H9 (cell line): Measurements from ENCODE around the gene SLC17A3. TPM values are rescaled to one million over a fixed set of nuclear protein-coding genes. Genes with fewer than 3 reads are reported as not detected.

Source experiments
- DNase-seq: peaks from one replicate; pipeline ENCODE4 v3.0.0-alpha.2; 2017
- H2AFZ ChIP-seq: one replicate; pipeline ENCODE4 v1.6.1; 2013; ENCODE audit warnings: mild to moderate bottlenecking, low read length, control low read depth, moderate library complexity
- H2AK5ac ChIP-seq: 2 replicates; pipeline ENCODE4 v1.6.1; 2013; ENCODE audit warnings: low read length, control low read depth, mixed read lengths; ENCODE audit not compliant: insufficient read length
- H2BK120ac ChIP-seq: one replicate; pipeline ENCODE4 v1.6.1; 2013; ENCODE audit warnings: low read depth, mild to moderate bottlenecking, low read length, control low read depth, inconsistent platforms; ENCODE audit not compliant: poor library complexity, severe bottlenecking
- H2BK12ac ChIP-seq: 2 replicates; pipeline ENCODE4 v1.6.1; 2013; ENCODE audit warnings: low read length, control low read depth, mixed read lengths, low read depth; ENCODE audit not compliant: insufficient read length
- H2BK15ac ChIP-seq: 2 replicates; pipeline ENCODE4 v1.6.1; 2013; ENCODE audit warnings: low read depth, low read length, control low read depth
- H2BK20ac ChIP-seq: one replicate; pipeline ENCODE4 v1.6.1; 2013; ENCODE audit warnings: low read depth, mild to moderate bottlenecking, low read length, control low read depth, inconsistent platforms; ENCODE audit not compliant: poor library complexity, severe bottlenecking
- H2BK5ac ChIP-seq: 2 replicates; pipeline ENCODE4 v1.6.1; 2013; ENCODE audit warnings: low read length, control low read depth, mixed read lengths; ENCODE audit not compliant: insufficient read length
- H3K14ac ChIP-seq: 2 replicates; pipeline ENCODE4 v1.6.1; 2013; ENCODE audit warnings: low read length, control low read depth; ENCODE audit not compliant: insufficient read depth
- H3K18ac ChIP-seq: 2 replicates; pipeline ENCODE4 v1.6.1; 2013; ENCODE audit warnings: low read depth, mild to moderate bottlenecking, mixed read lengths, low read length, control low read depth; ENCODE audit not compliant: insufficient read length
- H3K23ac ChIP-seq: 2 replicates; pipeline ENCODE4 v1.6.1; 2013; ENCODE audit warnings: low read length, control low read depth, mixed read lengths, low read depth; ENCODE audit not compliant: insufficient read length
- H3K23me2 ChIP-seq: 2 replicates; pipeline ENCODE4 v1.6.1; 2013; ENCODE audit warnings: low read depth, mild to moderate bottlenecking, mixed read lengths, low read length, control low read depth; ENCODE audit not compliant: insufficient read length, poor library complexity, severe bottlenecking
- H3K27ac ChIP-seq: 2 replicates; pipeline ENCODE4 v1.5.1; 2013; ENCODE audit warnings: low read length, control low read depth, mixed read lengths, low read depth; ENCODE audit not compliant: insufficient read length
- H3K27me3 ChIP-seq: 2 replicates; pipeline ENCODE4 v1.6.1; 2013; ENCODE audit warnings: low read length, control low read depth, inconsistent platforms; ENCODE audit not compliant: insufficient read depth
- H3K4ac ChIP-seq: 2 replicates; pipeline ENCODE4 v1.6.1; 2013; ENCODE audit warnings: low read depth, mild to moderate bottlenecking, control low read depth, inconsistent platforms, low read length, moderate library complexity
- H3K4me1 ChIP-seq: 2 replicates; pipeline ENCODE4 v1.6.1; 2013; ENCODE audit warnings: low read length, control low read depth, inconsistent platforms; ENCODE audit not compliant: insufficient read depth
- H3K4me2 ChIP-seq: 2 replicates; pipeline ENCODE4 v1.6.1; 2013; ENCODE audit warnings: low read length, control low read depth, mixed read lengths; ENCODE audit not compliant: insufficient read length, insufficient read depth
- H3K56ac ChIP-seq: 2 replicates; pipeline ENCODE4 v1.6.1; 2013; ENCODE audit warnings: low read depth, mild to moderate bottlenecking, mixed read lengths, low read length, control low read depth; ENCODE audit not compliant: insufficient read length
- H3K79me1 ChIP-seq: 2 replicates; pipeline ENCODE4 v1.6.1; 2013; ENCODE audit warnings: low read depth, mild to moderate bottlenecking, moderate library complexity, low read length, control low read depth, inconsistent platforms; ENCODE audit not compliant: insufficient read depth, poor library complexity, severe bottlenecking
- H3K79me2 ChIP-seq: 2 replicates; pipeline ENCODE4 v1.6.1; 2013; ENCODE audit warnings: low read length, control low read depth, inconsistent platforms; ENCODE audit not compliant: insufficient read depth
- H3K9ac ChIP-seq: 2 replicates; pipeline ENCODE4 v1.6.1; 2013; ENCODE audit warnings: low read length, control low read depth, mixed read lengths; ENCODE audit not compliant: insufficient read length; ENCODE audit errors: extremely low read depth
- H3K9me3 ChIP-seq: one replicate; pipeline ENCODE4 v1.6.1; 2013; ENCODE audit warnings: low read depth, low read length, inconsistent platforms; ENCODE audit not compliant: control insufficient read depth
- H3T11ph ChIP-seq: one replicate; pipeline ENCODE4 v1.6.1; 2013; ENCODE audit warnings: mild to moderate bottlenecking, low read length, control low read depth, inconsistent platforms
- H4K20me1 ChIP-seq: one replicate; pipeline ENCODE4 v1.6.1; 2013; ENCODE audit not compliant: control insufficient read depth, insufficient read length, insufficient read depth
- H4K5ac ChIP-seq: 2 replicates; pipeline ENCODE4 v1.6.1; 2013; ENCODE audit warnings: low read depth, mild to moderate bottlenecking, mixed read lengths, low read length, control low read depth; ENCODE audit not compliant: insufficient read length
- H4K8ac ChIP-seq: replicated peaks from 2 replicates; pipeline ENCODE4 v1.6.1; 2013; ENCODE audit warnings: low read length, control low read depth, mixed read lengths, low read depth; ENCODE audit not compliant: insufficient read length
- H4K91ac ChIP-seq: 2 replicates; pipeline ENCODE4 v1.6.1; 2013; ENCODE audit warnings: low read depth, mild to moderate bottlenecking, moderate library complexity, mixed read lengths, low read length, control low read depth; ENCODE audit not compliant: insufficient read length
- H3K27ac Mint-ChIP-seq, 3 experiments: 2 replicates in 2 of 3; 3 replicates in 1 of 3; pipeline ENCODE4 v1.8.0; 2020 to 2021; ENCODE audit warnings: mixed read lengths in 3 of 3, mild to moderate bottlenecking in 1 of 3, moderate library complexity in 1 of 3
- H3K27me3 Mint-ChIP-seq: 2 replicates; pipeline ENCODE4 v1.8.0; 2021; ENCODE audit warnings: low read depth, mild to moderate bottlenecking, moderate library complexity, mixed read lengths
- H3K36me3 Mint-ChIP-seq, 3 experiments: 2 replicates in 2 of 3; 3 replicates in 1 of 3; pipeline ENCODE4 v1.8.0; 2020 to 2021; ENCODE audit warnings: low read depth in 3 of 3, mixed read lengths in 3 of 3; ENCODE audit not compliant: insufficient read depth in 1 of 3
- H3K4me1 Mint-ChIP-seq, 2 experiments: 2 replicates each; pipeline ENCODE4 v1.8.0; 2020; ENCODE audit warnings: mixed read lengths in 2 of 2
- H3K4me3 Mint-ChIP-seq, 2 experiments: 2 replicates in 1 of 2; 3 replicates in 1 of 2; pipeline ENCODE4 v1.8.0; 2020 to 2021; ENCODE audit warnings: mild to moderate bottlenecking in 2 of 2, mixed read lengths in 2 of 2, moderate library complexity in 1 of 2
- H3K9me3 Mint-ChIP-seq, 2 experiments: 2 replicates in 1 of 2; 3 replicates in 1 of 2; pipeline ENCODE4 v1.8.0; 2020; ENCODE audit warnings: mild to moderate bottlenecking in 2 of 2, mixed read lengths in 2 of 2, moderate library complexity in 1 of 2
- CTCF ChIP-seq: fragments of 200-600 bp; sonication (generic); conservative IDR thresholded peaks from 3 replicates; pipeline ENCODE4 v1.8.0; 2021; ENCODE audit warnings: antibody characterized with exemption, mild to moderate bottlenecking
- WGBS: extraction: QIAGEN DNeasy Blood & Tissue Kit; methylation state at CpG from one replicate; pipeline ENCODE4 v1.1.7; 2013; ENCODE audit warnings: missing lambda C conversion rate, low lambda C conversion rate, mixed read lengths; ENCODE audit not compliant: insufficient read length; ENCODE audit errors: extremely low coverage; 5-methylcytosine and 5-hydroxymethylcytosine counted together
- total RNA-seq: library from RNA; stranded (reverse); gene quantifications from 2 replicates; pipeline ENCODE4 v1.2.1, GENCODE V29; 2021

The SLC17A3 gene
- total RNA-seq, 1 experiment from 2014 or later, result not detected

- Histone ChIP-seq H3K4me1 (no peaks in the 10 kb centered on the region), H4K5ac (no peak overlapping the region), H4K8ac (no peak overlapping the region), H3K23me2 (no peaks in the 10 kb centered on the region), H3K23ac (no peak overlapping the region), H3K4ac (no peak overlapping the region), H3K4me2 (no peak overlapping the region), H3K14ac (no peak overlapping the region), H2BK120ac (no peak overlapping the region), H3T11ph (no peak overlapping the region), H4K20me1 (no peaks in the 10 kb centered on the region), H3K79me1 (no peaks in the 10 kb centered on the region), H3K56ac (no peak overlapping the region), H2AK5ac (no peak overlapping the region), H3K27ac (no peak overlapping the region), H3K9me3 (no peaks in the 10 kb centered on the region), H2AFZ (no peak overlapping the region), H2BK12ac (no peak overlapping the region), H4K91ac (no peak overlapping the region), H2BK5ac (no peak overlapping the region), H2BK15ac (no peak overlapping the region), H3K79me2 (no peaks in the 10 kb centered on the region), H2BK20ac (no peak overlapping the region), H3K27me3 (no peaks in the 10 kb centered on the region), H3K9ac (no peak overlapping the region), H3K18ac (no peak overlapping the region)
- no peak for DNase-seq
- Mint-ChIP-seq H3K36me3 (no peaks in the 10 kb centered on the region), H3K4me3 (no peak overlapping the region), H3K27me3 (no peaks in the 10 kb centered on the region; the same call in 1 of the 2 replicates), H3K27ac (no peak overlapping the region), H3K9me3 (no peaks in the 10 kb centered on the region), H3K4me1 (no peaks in the 10 kb centered on the region)
- no CpG with 5 or more reads among the region's 1 CpG for WGBS
- no peak for TF ChIP-seq CTCF
Observed at GRCh38 chr6:25869840-25870239, 4.2 kb downstream of the SLC17A3 start.
